SU-DHL-6 (cell line): ENCODE results near the gene DCLRE1A.

Experiments
- CTCF ChIP-seq: fragments of 200-600 bp; sonication (generic); IDR thresholded peaks from one replicate; pipeline ENCODE4 v1.5.1; 2017; ENCODE audit warnings: antibody characterized with exemption, mild to moderate bottlenecking, low read length, moderate library complexity; ENCODE audit not compliant: insufficient read depth, poor library complexity, severe bottlenecking
- EZH2phosphoT487 ChIP-seq: fragments of 200-600 bp; sonication (generic), shearing (Covaris generic); conservative IDR thresholded peaks from 2 replicates; pipeline ENCODE4 v1.6.1; 2018; ENCODE audit warnings: mild to moderate bottlenecking, antibody characterized with exemption, low read length, moderate library complexity, mixed read lengths

GRCh38 chr10:113857210-113857609, 3.3 kb upstream of the DCLRE1A start:
- TF ChIP-seq CTCF: no peak
- no peak for TF ChIP-seq EZH2phosphoT487
